Testis (tissue), 3 donors: ENCODE results near the gene RHOA. TPM values are rescaled to one million over a fixed set of nuclear protein-coding genes. Genes with fewer than 3 reads are reported as not detected.

Experiments
- DNase-seq: peaks from one replicate; pipeline ENCODE4 v3.0.0-alpha.2; 2019
- H3K27ac ChIP-seq, 2 donors: fragments of 200-600 bp; sonication (generic); one replicate each; pipeline ENCODE4 v1.5.1; 2019
- H3K27me3 ChIP-seq: fragments of 200-600 bp; sonication (generic); one replicate; pipeline ENCODE4 v1.5.1; 2019
- H3K36me3 ChIP-seq: fragments of 200-600 bp; sonication (generic); one replicate; pipeline ENCODE4 v1.5.1; 2017; ENCODE audit warnings: low read depth; ENCODE audit errors: missing control alignments
- H3K4me1 ChIP-seq: fragments of 200-600 bp; sonication (generic); one replicate; pipeline ENCODE4 v1.5.1; 2019
- H3K4me3 ChIP-seq, 2 donors: fragments of 200-600 bp; sonication (generic); one replicate each; pipeline ENCODE4 v1.5.1; 2017 to 2019
- H3K9me3 ChIP-seq: fragments of 200-600 bp; sonication (generic); one replicate; pipeline ENCODE4 v1.5.1; 2017
- CTCF ChIP-seq, 3 experiments: fragments of 450-650 bp in 2 of 3; fragments of 200-600 bp in 1 of 3; sonication (generic) in 1 of 3; IDR thresholded peaks; one replicate each; pipeline ENCODE4 v1.5.1; 2016 to 2019; ENCODE audit warnings: antibody characterized with exemption in 3 of 3, mild to moderate bottlenecking in 2 of 3, moderate library complexity in 1 of 3
- POLR2A ChIP-seq: fragments of 450-650 bp; IDR thresholded peaks from one replicate; pipeline ENCODE4 v1.6.1; 2017; ENCODE audit warnings: antibody characterized with exemption, mild to moderate bottlenecking, moderate library complexity
- WGBS, 2 donors: methylation state at CpG; one replicate each; pipeline ENCODE4 v1.1.5; 2018; 5-methylcytosine and 5-hydroxymethylcytosine counted together
- intact Hi-C: fragments of 100-400 bp; cut with DNase I; formaldehyde crosslinking; loops from one replicate; pipeline ENCODE4 v1.15.1; 2023; ENCODE audit warnings: low total_unique reads
- polyA plus RNA-seq: library from polyadenylated mRNA; stranded (reverse); fragments of 350-450 nt; fragmentation: Illumina TruSeq; extraction: RNeasy Lipid Tissue Mini Kit (QIAGEN cat#74804); gene quantifications from one replicate; pipeline ENCODE4 v1.2.3, GENCODE V29; 2014; ENCODE audit warnings: low read depth, low replicate concordance; ENCODE audit not compliant: insufficient read depth
- total RNA-seq, 2 donors: library from RNA; depleted of rRNA; stranded (reverse); fragments of >200 nt; gene quantifications; one replicate each; pipeline ENCODE4 v1.2.3, GENCODE V29; 2016

The RHOA gene
- total and polyA plus RNA-seq, 3 donors from 2014 or later, result 207 to 331 (median 252) TPM

GRCh38 chr3:49421890-49422378 is 10.2 kb upstream of the RHOA start:
- WGBS, 2 donors, result 65 to 73% methylated on average over 7 to 14 of the region's 14 CpGs

GRCh38 chr3:49417516-49418120 is 5.8 kb upstream of the RHOA start:
- intact Hi-C loops, result no loop called here
- Histone ChIP-seq H3K36me3 (no peaks in the 10 kb centered on the region), H3K27me3 (no peaks in the 10 kb centered on the region), H3K9me3 (no peaks in the 10 kb centered on the region), H3K4me3 (no peak overlapping the region), H3K4me1 (peaks cover 11% of the 10 kb centered on the region), H3K27ac (no peak overlapping the region)
- TF ChIP-seq CTCF (IDR thresholded peaks at IDR 0.05) (no peak), POLR2A (no peak)
- WGBS, 2 donors, result 86 to 88% methylated on average over 11 to 13 of the region's 13 CpGs
- DNase-seq, result no peak

More at GRCh38 chr3:49421890-49422378, 10.2 kb upstream of the RHOA start:
- Histone ChIP-seq H3K27ac (no peak overlapping the region), H3K27me3 (no peaks in the 10 kb centered on the region), H3K4me3 (no peak overlapping the region), H3K4me1 (no peaks in the 10 kb centered on the region), H3K36me3 (no peaks in the 10 kb centered on the region), H3K9me3 (no peaks in the 10 kb centered on the region)
- TF ChIP-seq CTCF (IDR thresholded peaks at IDR 0.05), result no peak
- TF ChIP-seq POLR2A, result no peak
- intact Hi-C loops, result no loop called here
- no peak for DNase-seq

GRCh38 chr3:49416867-49417266 is 5.1 kb upstream of the RHOA start:
- Histone ChIP-seq H3K4me3 (no peak overlapping the region), H3K36me3 (no peaks in the 10 kb centered on the region), H3K27me3 (no peaks in the 10 kb centered on the region), H3K27ac (no peak overlapping the region), H3K4me1 (peaks cover 12% of the 10 kb centered on the region), H3K9me3 (no peaks in the 10 kb centered on the region)
- TF ChIP-seq CTCF (IDR thresholded peaks at IDR 0.05) (no peak), POLR2A (no peak)
- 92 to 93% methylated on average over 2 of the region's 2 CpGs for WGBS, 2 donors
- intact Hi-C loops, result no loop called here
- no peak for DNase-seq

GRCh38 chr3:49415931-49416601 is 4.3 kb upstream of the RHOA start:
- no peak overlapping the region for H3K4me3 ChIP-seq
- H3K27me3 ChIP-seq, result no peaks in the 10 kb centered on the region
- no peaks in the 10 kb centered on the region for H3K36me3 ChIP-seq
- H3K9me3 ChIP-seq, result no peaks in the 10 kb centered on the region
- peaks cover 12% of the 10 kb centered on the region for H3K4me1 ChIP-seq
- intact Hi-C loops, result no loop called here
- no peak for TF ChIP-seq CTCF (IDR thresholded peaks at IDR 0.05)
- no peak for TF ChIP-seq POLR2A
- DNase-seq, result no peak
- WGBS, 2 donors, result 48 to 55% methylated on average over 4 of the region's 4 CpGs
- no peak overlapping the region for H3K27ac ChIP-seq
